Activated CD8-positive, alpha-beta memory T cell treated with anti-CD3 and anti-CD28 coated beads for 4 hours (primary cell): ENCODE measurements around the gene KMO.
A peak's percentile ranks its signal among the peaks of the same experiment; 100 is the strongest.

Experiments
- DNase-seq, 2 donors: peaks; one replicate each; pipeline ENCODE4 v3.0.0-alpha.2; 2020; ENCODE audit warnings: low read depth in 2 of 2

KMO gene

DNA sequence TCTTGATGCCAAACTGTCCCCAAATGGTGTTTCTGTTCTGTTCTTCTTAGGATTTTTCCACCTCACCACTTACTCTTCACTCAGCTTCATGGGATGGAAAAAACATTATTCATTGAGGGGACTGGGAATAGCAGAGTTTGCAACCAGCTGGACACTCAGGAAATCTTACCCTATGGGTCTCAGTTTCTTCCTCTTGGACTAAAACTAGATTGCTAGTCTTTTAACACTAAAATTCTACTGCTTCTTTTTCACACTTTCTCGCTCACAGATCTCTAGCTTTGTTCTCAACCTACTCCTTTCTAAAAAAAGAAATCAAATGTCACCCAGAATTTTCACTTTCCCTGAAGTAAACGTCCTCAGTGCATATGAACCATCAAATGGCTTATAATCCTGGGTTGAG is 4.8 kb downstream of the KMO start:
- no peak for DNase-seq

DNA sequence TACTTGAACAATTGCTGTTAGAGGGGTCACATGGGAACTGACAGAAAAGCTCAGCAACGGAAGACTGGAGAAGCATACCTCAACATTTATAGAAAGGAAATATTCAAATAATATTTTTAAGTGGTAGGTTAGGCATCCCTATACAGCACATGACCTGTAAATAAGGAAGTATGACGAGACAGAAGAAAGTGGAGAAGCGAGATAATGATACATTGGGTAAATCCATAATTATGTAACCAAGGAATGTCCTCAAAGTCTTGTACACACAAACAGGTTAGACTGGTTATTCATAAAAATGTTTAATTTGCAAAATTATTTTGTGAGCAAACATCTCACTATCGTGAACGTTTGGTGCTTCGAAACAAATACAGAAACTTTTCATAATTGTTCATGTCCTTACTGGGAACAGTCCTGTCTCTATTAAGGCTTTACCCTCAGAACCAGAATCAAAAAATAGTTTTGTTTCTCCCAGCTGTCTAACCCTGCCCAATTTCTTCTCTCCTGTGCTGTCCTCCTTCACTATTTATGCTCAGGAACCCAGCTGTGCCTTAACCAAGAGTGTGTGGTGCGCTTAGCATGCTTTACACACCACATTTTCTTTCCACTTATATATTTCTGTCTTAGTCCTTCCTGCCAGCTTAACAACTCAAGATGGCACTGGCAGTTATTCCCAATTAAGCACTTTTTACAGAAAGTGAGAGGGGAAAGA is 10.2 kb downstream of the KMO start:
- no peak for DNase-seq

DNA sequence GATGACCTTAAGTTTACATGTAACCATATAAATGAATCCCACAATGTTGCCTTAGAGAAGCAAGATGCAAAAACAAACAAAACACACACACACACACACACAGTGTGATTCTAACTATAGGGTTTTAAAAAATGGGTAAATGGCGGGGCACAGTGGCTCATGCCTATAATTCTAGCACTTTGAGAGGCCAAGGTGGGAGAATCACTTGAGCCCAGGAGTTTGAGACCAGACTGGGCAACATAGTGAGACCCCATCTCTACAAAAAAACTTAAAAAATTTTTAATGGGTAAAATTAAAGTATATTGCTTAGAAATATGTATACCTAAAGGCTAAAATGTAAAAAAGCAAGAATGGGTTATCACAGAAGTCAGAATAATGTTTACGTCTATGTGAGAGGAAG is 15.8 kb downstream of the KMO start:
- no peak for DNase-seq

DNA sequence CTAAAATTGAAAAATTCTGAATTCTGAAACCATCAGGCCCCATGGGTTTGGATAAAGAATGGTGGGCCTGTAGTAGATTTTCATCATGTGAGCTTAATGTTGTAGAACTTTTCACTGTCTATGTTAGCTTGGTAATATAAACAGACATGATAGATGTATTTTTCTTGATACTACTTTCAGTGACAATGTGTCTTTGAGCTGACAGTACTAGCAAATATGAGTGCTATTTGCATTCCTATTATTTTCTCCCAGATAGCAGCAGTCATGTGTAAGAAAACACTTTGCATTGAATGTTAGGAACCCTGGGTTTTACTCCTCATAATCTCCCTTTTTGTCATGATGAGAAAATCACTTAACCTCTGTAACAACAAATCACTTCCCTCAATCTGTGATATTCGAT is 18.1 kb downstream of the KMO start:
- DNase-seq, result no peak

DNA sequence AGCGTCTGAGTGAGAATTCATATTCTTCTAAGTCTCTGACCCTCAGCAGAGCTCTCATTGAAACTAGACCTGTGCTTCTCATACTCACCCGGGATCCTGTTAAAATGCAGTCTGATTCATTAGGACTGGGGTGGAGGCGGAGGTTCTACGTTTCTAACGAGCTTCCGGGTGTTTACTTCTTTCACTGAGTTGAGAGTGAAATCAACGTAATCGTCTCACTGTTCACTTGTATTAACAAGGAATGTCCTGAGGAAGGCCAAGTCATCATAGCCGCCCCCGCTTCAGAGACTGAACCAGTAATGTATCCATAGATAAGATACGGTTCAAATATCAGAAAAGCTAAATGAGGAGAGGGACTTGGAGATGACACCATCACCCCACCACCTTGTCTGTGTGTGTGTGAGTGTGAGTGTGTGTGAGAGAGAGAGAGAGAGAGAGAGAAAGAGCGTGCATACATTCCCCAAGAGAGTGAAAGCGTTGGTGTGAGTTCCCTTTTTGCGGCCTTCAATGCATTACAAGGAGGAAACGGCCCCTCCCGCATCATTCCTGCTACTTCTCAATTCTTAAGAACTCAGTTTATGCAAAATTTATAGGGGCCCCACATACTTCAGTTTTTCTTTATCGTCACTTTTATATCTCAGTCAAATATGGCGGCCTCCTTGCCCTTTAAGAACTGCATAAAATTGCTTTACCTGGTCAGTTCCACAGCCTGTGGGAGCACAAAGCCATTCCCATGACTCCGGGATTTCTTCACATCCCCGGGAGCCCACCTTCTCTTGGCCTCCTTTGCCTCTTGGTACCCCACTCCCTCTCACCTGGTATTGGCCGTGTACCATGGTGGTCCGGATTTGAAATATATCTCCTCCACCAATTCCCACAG is 19.8 kb downstream of the KMO start:
- DNase-seq, result peak in 1 of 2 donors; percentile 16

DNA sequence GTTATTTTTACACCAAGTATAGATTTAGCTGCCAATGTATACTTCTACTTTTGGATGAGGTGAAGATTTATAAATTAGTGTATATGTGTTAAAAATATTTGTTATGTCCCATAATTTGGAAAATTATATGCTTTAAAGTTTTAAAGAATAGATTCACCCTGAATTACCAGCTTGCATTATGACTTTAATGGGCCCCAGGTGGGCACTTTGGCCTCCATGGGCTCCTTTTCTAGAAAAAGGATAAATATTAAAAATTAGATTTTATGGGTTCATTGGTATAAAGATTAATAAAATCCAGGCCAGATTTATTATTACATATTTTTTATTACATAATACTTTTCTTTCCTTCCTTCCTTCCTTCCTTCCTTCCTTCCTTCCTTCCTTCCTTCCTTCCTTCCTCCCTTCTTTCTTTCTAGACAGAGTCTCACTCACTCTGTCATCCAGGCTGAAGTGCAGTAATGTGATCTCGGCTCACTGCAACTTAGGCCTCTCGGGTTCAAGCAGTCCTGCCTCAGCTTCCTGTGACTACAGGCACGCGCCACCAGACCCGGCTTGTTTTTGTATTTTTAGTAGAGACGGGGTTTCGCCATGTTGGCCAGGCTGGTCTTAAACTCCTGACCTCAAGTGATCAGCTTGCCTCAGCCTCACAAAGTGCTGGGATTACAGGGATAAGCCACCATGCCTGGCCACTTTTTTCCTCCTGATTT is 21.9 kb downstream of the KMO start:
- DNase-seq, result no peak

DNA sequence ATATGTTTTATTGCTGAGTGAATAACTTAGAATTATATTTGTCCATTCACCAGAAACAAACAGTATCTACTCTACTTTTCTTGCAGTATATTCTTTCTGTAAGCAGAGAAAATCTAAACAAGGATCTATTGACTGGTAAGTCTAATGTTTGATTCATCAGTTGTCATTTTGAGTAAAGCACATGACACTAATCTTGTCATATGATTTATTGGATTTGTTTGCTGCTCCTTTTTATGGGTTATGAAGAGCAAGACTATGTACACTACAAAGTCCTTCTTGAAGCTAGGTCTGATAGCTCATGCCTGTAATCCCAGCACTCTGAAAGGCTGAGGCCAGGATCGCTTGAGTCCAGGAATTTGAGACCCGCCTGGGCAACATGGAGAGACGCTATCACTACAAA is 23.3 kb downstream of the KMO start:
- DNase-seq, result no peak

DNA sequence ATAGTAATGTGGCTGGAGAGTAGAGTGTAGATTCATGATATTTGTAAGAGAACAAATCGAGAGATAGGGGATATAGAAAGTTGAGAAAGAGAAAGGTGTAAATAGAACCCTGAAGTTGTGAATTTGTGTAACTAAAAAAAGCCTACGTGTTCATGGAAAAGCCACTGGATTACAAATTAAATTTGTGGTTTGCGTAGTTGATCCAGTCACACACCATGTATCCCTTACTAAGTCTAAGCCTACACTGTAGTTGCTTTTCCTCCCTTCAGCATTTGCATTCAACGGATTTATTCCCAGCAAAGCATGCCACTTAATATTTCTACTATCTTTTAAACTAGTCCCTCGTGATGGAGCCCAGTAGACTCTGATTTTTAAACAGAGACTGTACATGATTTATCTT is 24.9 kb downstream of the KMO start:
- no peak for DNase-seq

DNA sequence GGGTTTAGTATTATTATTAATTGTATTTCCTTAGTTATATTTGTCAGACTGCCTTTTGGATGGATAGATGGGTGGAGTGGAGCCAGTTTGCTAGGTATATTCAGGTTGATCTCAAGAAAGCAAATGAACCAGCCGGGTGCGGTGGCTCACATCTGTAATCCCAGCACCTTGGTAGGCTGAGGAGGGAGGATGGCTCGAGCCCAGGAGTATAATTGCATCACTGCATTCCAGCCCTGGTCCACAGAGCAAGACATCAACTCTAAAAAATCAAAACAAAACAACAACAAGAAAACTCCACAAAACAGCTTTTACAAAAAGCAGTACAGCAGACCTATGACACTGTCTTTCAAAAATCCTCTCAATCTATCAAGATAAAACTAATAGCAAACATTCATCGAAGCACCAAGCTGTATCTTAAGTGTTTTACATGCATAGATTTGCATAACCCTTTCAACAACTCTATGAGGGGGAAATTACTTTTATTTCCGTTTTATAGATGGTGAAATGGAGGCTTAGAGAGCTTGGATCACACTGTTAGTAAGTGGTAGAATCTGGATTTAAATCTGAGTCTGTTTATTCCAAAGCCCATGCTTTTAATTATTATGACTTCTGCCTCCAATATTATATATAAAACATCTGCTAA is 25.5 kb downstream of the KMO start:
- no peak for DNase-seq

DNA sequence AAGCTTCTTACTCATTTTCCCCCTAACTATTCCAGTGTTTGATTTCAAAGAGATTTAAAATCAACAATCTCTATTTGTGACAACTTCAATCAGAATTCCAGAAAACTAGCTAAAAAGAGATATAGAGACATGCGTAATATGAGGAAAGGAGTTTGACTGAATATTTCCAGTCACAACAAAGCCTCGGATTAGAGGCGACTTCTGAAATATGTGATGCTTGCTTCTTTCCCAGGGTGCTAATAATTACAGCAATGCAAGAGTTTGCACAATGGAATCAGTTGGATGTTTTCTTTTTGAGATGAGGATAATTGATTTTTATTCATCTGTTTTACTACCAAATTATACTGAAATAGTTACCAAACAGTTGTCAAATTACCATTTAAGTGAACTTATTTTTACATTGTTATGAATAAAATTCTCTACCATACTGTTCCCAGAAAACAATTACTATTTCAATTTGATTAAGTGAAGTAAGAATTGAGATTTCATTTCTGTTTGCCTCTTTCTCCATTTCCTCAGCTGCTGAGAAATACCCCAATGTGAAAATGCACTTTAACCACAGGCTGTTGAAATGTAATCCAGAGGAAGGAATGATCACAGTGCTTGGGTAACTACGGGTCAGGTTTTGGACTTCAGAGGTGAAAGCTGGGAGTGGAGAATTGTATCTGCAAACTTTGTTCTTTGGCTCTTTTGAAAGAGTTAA is 28.1 kb downstream of the KMO start:
- no peak for DNase-seq

DNA sequence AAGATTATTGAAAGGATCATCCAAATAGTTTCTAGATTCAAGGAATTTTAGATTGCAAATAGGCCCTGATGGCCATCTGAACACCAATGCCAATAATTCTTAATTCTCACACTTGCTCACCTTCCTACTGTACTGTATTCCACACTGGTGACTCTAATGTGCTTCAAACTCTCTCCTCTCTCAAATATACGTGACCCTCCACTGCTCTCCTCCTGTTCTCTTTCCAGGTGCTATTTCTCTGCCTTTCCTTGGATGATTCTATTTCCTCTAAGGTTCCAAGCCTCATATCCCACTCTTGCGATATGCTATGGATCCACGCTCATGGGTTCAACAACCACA is 28.6 kb downstream of the KMO start:
- no peak for DNase-seq

DNA sequence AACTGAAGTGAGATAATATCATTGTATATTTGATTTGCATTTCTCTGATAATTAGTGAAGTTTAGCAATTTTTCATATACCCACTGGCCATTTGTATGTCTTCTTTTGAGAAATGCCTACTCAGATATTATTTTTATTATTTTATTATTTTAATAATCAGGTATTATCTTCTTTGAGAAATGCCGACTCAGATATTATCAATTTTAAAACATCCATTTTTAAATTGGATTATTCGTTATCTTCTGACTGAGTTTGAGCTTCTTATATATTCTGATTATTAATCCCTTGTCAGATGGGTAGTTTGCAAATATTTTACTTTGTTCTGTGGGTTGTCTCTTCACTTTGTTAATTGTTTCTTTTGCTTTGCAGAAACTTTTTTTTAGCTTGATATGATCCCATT is 37.7 kb downstream of the KMO start:
- no peak for DNase-seq

DNA sequence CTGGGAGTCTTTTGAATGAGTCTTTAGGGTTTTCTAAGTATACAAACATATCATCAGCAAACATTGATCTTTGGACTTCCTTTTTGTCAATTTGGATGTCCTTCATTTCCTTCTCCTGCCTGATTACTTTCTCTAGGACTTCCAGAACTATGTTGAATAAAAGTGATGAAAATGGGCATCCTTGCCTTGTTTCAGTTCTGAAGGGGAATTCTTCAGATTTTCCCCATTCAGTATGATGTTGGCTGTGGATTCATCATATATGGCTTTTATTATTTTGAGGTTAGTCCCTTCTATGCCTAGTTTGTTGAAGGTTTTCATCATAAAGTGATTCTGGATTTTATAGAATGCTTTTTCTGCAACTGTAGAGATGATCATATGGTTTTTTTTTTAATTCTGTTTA is 42.0 kb downstream of the KMO start:
- DNase-seq, result no peak

DNA sequence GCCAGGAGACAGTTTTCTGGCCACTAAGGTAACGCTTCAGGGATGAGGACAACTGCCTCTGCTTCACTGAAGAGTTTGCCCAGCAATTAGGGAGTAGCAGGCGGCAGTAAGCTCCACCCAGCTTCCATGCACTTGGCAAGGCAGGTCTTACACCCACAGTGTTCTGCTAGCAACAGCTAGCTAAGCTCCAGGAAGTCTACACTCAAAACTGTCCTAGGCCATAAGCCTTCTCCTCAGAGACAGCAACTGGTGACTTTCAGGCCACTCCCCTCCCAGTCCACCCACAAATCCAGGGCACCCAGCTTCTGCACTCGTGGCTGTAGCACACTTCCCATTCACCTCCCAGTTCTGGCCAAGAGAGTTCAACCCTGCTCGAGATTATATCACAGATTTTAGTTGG is 47.3 kb downstream of the KMO start:
- DNase-seq, result no peak

DNA sequence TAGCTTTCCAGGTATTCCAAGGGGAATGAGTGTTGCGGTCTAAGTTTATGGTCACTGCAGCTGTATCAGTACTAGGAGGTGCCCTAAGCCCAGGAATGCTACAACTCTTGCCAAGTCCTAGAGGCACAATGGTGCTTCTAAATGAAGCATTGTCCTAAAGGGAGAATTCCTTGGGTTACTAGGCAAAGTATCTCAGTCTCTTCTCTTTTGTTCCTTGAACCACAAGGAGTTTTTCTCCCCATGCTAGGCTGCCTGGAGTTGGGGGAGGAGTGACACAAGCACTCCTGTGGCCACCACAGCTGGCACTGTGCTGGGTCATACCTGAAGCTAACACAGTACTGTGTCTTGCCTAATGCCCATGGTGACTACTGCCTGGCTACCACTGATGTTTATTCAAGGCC is 50.7 kb downstream of the KMO start:
- no peak for DNase-seq

DNA sequence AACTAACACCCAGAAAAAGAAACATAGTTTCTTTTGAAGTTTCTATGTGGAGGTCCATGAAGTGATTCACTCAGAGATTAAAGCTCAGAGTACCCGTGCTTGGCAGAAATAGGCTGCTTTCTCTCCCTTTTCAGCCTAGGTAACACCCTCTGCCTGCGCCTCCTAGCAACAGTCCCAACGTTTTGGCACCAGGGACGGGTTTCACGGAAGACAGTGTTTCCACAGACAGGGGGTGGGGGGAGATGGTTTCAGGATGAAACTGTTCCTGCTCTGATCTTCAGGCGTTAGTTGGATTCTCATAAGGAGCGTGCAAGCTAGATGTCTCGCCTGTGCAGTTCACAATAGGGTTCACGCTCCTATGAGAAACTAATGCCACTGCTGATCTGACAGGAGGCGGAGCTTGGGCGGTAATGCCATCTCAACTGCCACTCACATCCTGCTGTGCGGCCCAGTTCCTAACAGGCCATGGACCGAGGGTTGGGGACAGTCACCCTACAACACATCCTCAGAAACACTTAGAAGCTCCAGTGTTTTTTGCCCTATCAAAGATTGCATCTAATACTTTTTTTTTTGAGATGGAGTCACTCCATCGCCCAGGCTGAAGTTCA is 54.8 kb downstream of the KMO start:
- no peak for DNase-seq

DNA sequence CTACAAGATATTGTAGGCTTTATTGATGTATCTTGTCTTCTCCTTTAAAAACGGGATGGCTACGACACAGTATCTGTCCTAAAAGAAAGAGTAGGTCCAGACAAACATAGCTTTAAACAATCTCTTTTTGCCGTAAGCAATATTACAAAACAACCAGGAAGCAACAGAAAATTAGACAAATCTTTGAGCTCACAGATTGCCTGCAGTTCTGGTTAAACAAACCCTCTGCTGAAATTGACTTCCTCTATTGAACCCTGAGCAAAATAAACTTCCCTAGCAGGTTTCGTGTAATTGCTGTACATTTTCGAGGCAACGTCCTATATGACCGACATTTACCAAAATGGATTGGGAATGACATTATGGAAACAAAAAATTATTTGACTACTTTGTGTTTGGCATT is 57.3 kb downstream of the KMO start:
- DNase-seq, result no peak

DNA sequence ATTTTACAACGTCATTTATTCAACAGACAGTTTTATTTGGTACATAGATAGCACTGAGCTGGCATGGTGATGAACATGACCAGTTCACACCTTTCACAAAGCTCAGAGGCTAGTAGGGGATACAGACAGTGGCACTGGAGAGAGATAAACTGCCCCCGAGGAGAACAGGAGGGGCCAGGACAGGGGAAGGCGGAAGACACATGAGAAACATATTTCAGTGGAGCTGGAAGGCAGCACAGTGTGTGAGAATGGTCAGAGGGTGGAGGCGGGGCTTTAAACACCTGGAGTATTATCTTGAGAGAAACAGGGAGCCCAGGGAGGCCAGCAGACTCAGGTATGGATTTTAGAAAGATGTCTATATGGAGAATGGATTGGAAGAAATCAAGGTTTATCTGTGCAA is 58.5 kb downstream of the KMO start:
- no peak for DNase-seq

DNA sequence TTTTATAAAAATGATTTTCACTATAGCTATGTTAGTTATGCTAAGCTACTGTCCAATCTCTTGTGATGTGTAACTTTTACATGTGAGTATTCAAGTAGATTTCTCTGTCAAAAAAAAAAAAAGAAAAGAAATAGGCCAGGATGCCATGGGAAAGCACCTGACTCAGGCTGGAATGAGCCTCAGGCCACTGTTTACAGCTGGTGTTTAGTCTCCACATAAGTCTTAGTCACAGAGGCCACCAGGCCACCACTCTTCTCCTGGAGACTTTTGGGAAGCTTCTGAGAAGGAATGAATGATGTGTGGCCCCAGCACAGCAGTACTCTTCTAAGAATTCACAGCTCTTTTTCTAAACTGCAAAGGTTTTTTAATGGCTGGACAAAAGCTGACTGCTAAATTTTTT is 59.1 kb downstream of the KMO start:
- no peak for DNase-seq

DNA sequence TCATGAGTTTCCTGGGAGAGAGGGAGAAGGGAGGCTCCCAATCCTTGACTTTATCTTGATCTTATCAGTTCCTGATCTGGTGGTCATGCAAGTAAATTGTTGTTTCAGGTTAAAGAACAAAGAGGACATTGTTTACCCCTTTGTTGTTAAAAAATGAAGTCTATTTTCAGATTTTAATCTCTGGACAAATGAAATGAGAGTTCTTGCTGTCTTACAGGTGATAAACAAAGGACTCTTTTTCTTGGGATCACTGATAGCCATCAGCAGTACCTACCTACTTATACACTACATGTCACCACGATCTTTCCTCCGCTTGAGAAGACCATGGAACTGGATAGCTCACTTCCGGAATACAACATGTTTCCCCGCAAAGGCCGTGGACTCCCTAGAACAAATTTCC is 59.6 kb downstream of the KMO start:
- DNase-seq, result no peak

DNA sequence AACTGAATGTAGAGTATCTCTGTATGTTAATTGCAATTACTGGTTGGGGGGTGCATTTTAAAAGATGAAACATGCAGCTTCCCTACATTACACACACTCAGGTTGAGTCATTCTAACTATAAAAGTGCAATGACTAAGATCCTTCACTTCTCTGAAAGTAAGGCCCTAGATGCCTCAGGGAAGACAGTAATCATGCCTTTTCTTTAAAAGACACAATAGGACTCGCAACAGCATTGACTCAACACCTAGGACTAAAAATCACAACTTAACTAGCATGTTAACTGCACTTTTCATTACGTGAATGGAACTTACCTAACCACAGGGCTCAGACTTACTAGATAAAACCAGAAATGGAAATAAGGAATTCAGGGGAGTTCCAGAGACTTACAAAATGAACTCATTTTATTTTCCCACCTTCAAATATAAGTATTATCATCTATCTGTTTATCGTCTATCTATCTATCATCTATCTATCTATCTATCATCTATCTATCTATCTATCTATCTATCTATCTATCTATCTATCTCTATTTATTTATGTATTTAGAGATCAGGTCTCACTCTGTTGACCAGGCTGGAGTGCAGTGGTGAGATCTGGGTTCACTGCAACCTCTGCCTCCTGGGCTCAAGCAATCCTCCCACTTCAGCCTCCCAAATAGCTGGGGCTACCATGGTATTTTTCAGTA is 60.2 kb downstream of the KMO start:
- DNase-seq, result no peak
